H1 (cell line): ENCODE data around the gene PDE1A. TPM values are rescaled to one million over a fixed set of nuclear protein-coding genes. Genes with fewer than 3 reads are reported as not detected.

Source experiments
- CTCF ChIA-PET: fragments of 300-600 bp; sonication (Branson Sonifier 250); formaldehyde crosslinking; loops from one replicate; lab custom pipeline; 2021; ENCODE audit not compliant: partially characterized antibody; lab: Charles Lee
- POLR2A ChIA-PET: fragments of 300-600 bp; sonication (Branson Sonifier 250); formaldehyde crosslinking; loops from one replicate; lab custom pipeline; 2021; ENCODE audit warnings: inconsistent platforms; ENCODE audit not compliant: partially characterized antibody; lab: Charles Lee
- DNase-seq, 2 experiments: peaks; one replicate each; pipeline versions ENCODE4 v3.0.0 to v3.0.0-alpha.2; 2010 to 2022; ENCODE audit warnings: low spot score in 2 of 2, low read depth in 1 of 2, mixed read lengths in 1 of 2
- FAIRE-seq: peaks from 2 replicates; lab custom pipeline; 2011; peaks lifted over from hg19 to GRCh38; lab: Jason Lieb, UNC
- H2AFZ ChIP-seq: 2 replicates; pipeline ENCODE4 v1.8.1; 2012; ENCODE audit warnings: low read length, inconsistent platforms
- H2AK5ac ChIP-seq: 2 replicates; pipeline ENCODE4 v1.6.1; 2013; ENCODE audit warnings: low read depth, low read length
- H2BK120ac ChIP-seq: replicated peaks from 2 replicates; pipeline ENCODE3; 2013; ENCODE audit warnings: low read depth, low read length, inconsistent platforms
- H2BK12ac ChIP-seq: 2 replicates; pipeline ENCODE4 v1.6.1; 2013; ENCODE audit warnings: low read depth, low read length
- H2BK15ac ChIP-seq: 2 replicates; pipeline ENCODE4 v1.6.1; 2013; ENCODE audit warnings: low read length
- H2BK20ac ChIP-seq: 2 replicates; pipeline ENCODE4 v1.6.1; 2013; ENCODE audit warnings: low read length
- H2BK5ac ChIP-seq: 2 replicates; pipeline ENCODE4 v1.6.1; 2013; ENCODE audit warnings: low read depth, low read length
- H3K14ac ChIP-seq: 2 replicates; pipeline ENCODE4 v1.6.1; 2013; ENCODE audit warnings: inconsistent platforms; ENCODE audit not compliant: insufficient read length
- H3K18ac ChIP-seq: 2 replicates; pipeline ENCODE4 v1.6.1; 2013; ENCODE audit warnings: low read length; ENCODE audit errors: extremely low read depth
- H3K23ac ChIP-seq: 2 replicates; pipeline ENCODE4 v1.6.1; 2013; ENCODE audit warnings: inconsistent platforms; ENCODE audit not compliant: insufficient read length
- H3K23me2 ChIP-seq: 2 replicates; pipeline ENCODE4 v1.6.1; 2013; ENCODE audit warnings: low read depth, low read length
- H3K27ac ChIP-seq: 2 replicates; pipeline ENCODE4 v1.6.1; 2011; ENCODE audit warnings: low read depth, low read length, inconsistent platforms
- H3K27me3 ChIP-seq, 4 experiments: replicated peaks in 1 of 4; 1 replicate in 1 of 4; 2 replicates in 3 of 4; pipeline versions ENCODE4 v1.6.1 to v1.8.1; 2011 to 2013; ENCODE audit warnings: low read length in 3 of 4, mild to moderate bottlenecking in 3 of 4, inconsistent platforms in 2 of 4, mixed read lengths in 2 of 4, moderate library complexity in 1 of 4; ENCODE audit not compliant: control insufficient read depth in 3 of 4, insufficient read depth in 3 of 4; ENCODE audit errors: extremely low read depth in 1 of 4
- H3K36me3 ChIP-seq, 4 experiments: 2 replicates each; pipeline versions ENCODE4 v1.6.1 to v1.8.1; 2011 to 2013; ENCODE audit warnings: mild to moderate bottlenecking in 4 of 4, low read length in 3 of 4, moderate library complexity in 2 of 4, control low read depth in 1 of 4, inconsistent platforms in 1 of 4; ENCODE audit not compliant: insufficient read depth in 4 of 4, control insufficient read depth in 2 of 4
- H3K4ac ChIP-seq: replicated peaks from 2 replicates; pipeline ENCODE3; 2013; ENCODE audit warnings: low read length, low read depth, mixed read lengths, inconsistent platforms; ENCODE audit not compliant: insufficient read length
- H3K4me1 ChIP-seq, 4 experiments: replicated peaks in 1 of 4; 1 replicate in 1 of 4; 2 replicates in 3 of 4; pipeline versions ENCODE4 v1.6.1 to v1.8.1; 2011 to 2013; ENCODE audit warnings: low read length in 3 of 4, inconsistent platforms in 2 of 4, mixed read lengths in 1 of 4; ENCODE audit not compliant: insufficient read depth in 4 of 4, control insufficient read depth in 3 of 4
- H3K4me2 ChIP-seq, 2 experiments: 2 replicates each; pipeline versions ENCODE4 v1.6.1 to v1.8.1; 2011 to 2013; ENCODE audit warnings: low read depth in 2 of 2, low read length in 2 of 2, control low read depth in 1 of 2, inconsistent platforms in 1 of 2, mild to moderate bottlenecking in 1 of 2; ENCODE audit not compliant: insufficient read depth in 1 of 2
- H3K4me3 ChIP-seq, 4 experiments: fragments of 200-600, 300-600 bp in 1 of 4; sonication (generic), shearing (Covaris generic), sonication (Bioruptor Twin) in 1 of 4; 2 replicates each; pipeline versions ENCODE4 v1.5.1 to v1.8.1; 2011 to 2016; ENCODE audit warnings: low read length in 4 of 4, low read depth in 3 of 4, control low read depth in 2 of 4, inconsistent platforms in 2 of 4, mild to moderate bottlenecking in 2 of 4, mixed read lengths in 1 of 4, moderate library complexity in 1 of 4; ENCODE audit not compliant: insufficient read depth in 2 of 4; ENCODE audit errors: extremely low read depth in 1 of 4
- H3K56ac ChIP-seq: replicated peaks from 2 replicates; pipeline ENCODE3; 2013; ENCODE audit warnings: low read depth, mild to moderate bottlenecking, mixed read lengths, low read length, inconsistent platforms; ENCODE audit not compliant: insufficient read length
- H3K79me1 ChIP-seq: 2 replicates; pipeline ENCODE4 v1.6.1; 2013; ENCODE audit warnings: low read depth, low read length, control low read depth
- H3K79me2 ChIP-seq, 2 experiments: 2 replicates each; pipeline versions ENCODE4 v1.6.1 to v1.8.1; 2012 to 2013; ENCODE audit warnings: low read length in 2 of 2, mild to moderate bottlenecking in 2 of 2, inconsistent platforms in 1 of 2; ENCODE audit not compliant: insufficient read depth in 2 of 2, control insufficient read depth in 1 of 2
- H3K9ac ChIP-seq, 4 experiments: replicated peaks in 1 of 4; 1 replicate in 1 of 4; 2 replicates in 3 of 4; pipeline versions ENCODE4 v1.6.1 to v1.8.1; 2011 to 2013; ENCODE audit warnings: low read depth in 3 of 4, low read length in 3 of 4, control low read depth in 2 of 4, mild to moderate bottlenecking in 2 of 4, moderate library complexity in 2 of 4, inconsistent platforms in 1 of 4; ENCODE audit errors: extremely low read depth in 1 of 4
- H3K9me3 ChIP-seq, 2 experiments: 2 replicates each; pipeline versions ENCODE4 v1.6.1 to v1.8.1; 2012 to 2013; ENCODE audit warnings: mild to moderate bottlenecking in 2 of 2, moderate library complexity in 2 of 2, control low read depth in 1 of 2, inconsistent platforms in 1 of 2, low read depth in 1 of 2, low read length in 1 of 2, mixed read lengths in 1 of 2; ENCODE audit not compliant: insufficient read depth in 2 of 2
- H4K20me1 ChIP-seq, 2 experiments: replicated peaks in 1 of 2; 2 replicates each; pipeline versions ENCODE3 to v1.8.1; 2011 to 2013; ENCODE audit warnings: inconsistent platforms in 2 of 2, low read length in 2 of 2, mild to moderate bottlenecking in 1 of 2; ENCODE audit not compliant: insufficient read depth in 2 of 2, control insufficient read depth in 1 of 2
- H4K5ac ChIP-seq: 2 replicates; pipeline ENCODE4 v1.6.1; 2013; ENCODE audit warnings: low read length, low read depth, mixed read lengths, inconsistent platforms; ENCODE audit not compliant: insufficient read length
- H4K8ac ChIP-seq: 2 replicates; pipeline ENCODE4 v1.8.0; 2013; ENCODE audit warnings: mild to moderate bottlenecking, moderate library complexity, low read length, inconsistent platforms; ENCODE audit not compliant: insufficient read depth; ENCODE audit errors: extremely low read depth
- H4K91ac ChIP-seq: replicated peaks from 2 replicates; pipeline ENCODE3; 2013; ENCODE audit warnings: low read length, mixed read lengths, inconsistent platforms; ENCODE audit not compliant: insufficient read length
- ASH2L ChIP-seq: fragments of 200-600, 300-600 bp; sonication (generic); IDR thresholded peaks from one replicate; pipeline ENCODE4 v1.7.1; 2017; ENCODE audit warnings: low read length
- BCL11A ChIP-seq, 2 experiments: IDR thresholded peaks; one replicate each; pipeline ENCODE4 v1.6.1; 2011; ENCODE audit warnings: low read depth in 2 of 2, low read length in 2 of 2, mild to moderate bottlenecking in 2 of 2
- CBX5 ChIP-seq: fragments of 300-800, 300-1000 bp; sonication (generic); IDR thresholded peaks from 2 replicates; pipeline ENCODE4 v1.7.1; 2016; ENCODE audit warnings: antibody characterized with exemption, low read length, low read depth
- CHD1 ChIP-seq: IDR thresholded peaks from 2 replicates; pipeline ENCODE4 v1.6.1; 2012; ENCODE audit warnings: low read depth, low read length, improper control_type of control experiment
- EZH2 ChIP-seq: fragments of 200-600 bp; sonication (generic); IDR thresholded peaks from 2 replicates; pipeline ENCODE4 v1.7.1; 2012; ENCODE audit warnings: low read depth, mild to moderate bottlenecking, moderate library complexity, low read length, inconsistent platforms; ENCODE audit not compliant: severe bottlenecking
- GTF2F1 ChIP-seq: IDR thresholded peaks from 2 replicates; pipeline ENCODE4 v1.6.1; 2012; ENCODE audit warnings: low read depth, low read length, improper control_type of control experiment, borderline replicate concordance
- KDM5A ChIP-seq: fragments of 200-600 bp; IDR thresholded peaks from 2 replicates; pipeline ENCODE4 v1.7.1; 2012; ENCODE audit warnings: mild to moderate bottlenecking, low read length, inconsistent platforms, mixed read lengths
- MAFK ChIP-seq: IDR thresholded peaks from 2 replicates; pipeline ENCODE4 v1.6.1; 2012; ENCODE audit warnings: low read depth, mild to moderate bottlenecking, improper control_type of control experiment, low read length
- POLR2AphosphoS5 ChIP-seq: IDR thresholded peaks from 2 replicates; pipeline ENCODE4 v1.6.1; 2011; ENCODE audit warnings: low read depth, low read length
- POU5F1 ChIP-seq: IDR thresholded peaks from 2 replicates; pipeline ENCODE4 v1.6.1; 2011; ENCODE audit warnings: low read depth, mild to moderate bottlenecking, low read length, moderate library complexity
- RBBP5 ChIP-seq: IDR thresholded peaks from 2 replicates; pipeline ENCODE4 v1.7.1; 2012; ENCODE audit warnings: low read depth, mild to moderate bottlenecking, inconsistent platforms, low read length, moderate library complexity, borderline replicate concordance
- SAP30 ChIP-seq: fragments of 300-600 bp; sonication (generic); IDR thresholded peaks from 2 replicates; pipeline ENCODE4 v1.7.1; 2012; ENCODE audit warnings: low read length, moderate library complexity, mild to moderate bottlenecking, inconsistent platforms; ENCODE audit not compliant: insufficient read depth, insufficient replicate concordance
- SP1 ChIP-seq: IDR thresholded peaks from 2 replicates; pipeline ENCODE4 v1.6.1; 2011; ENCODE audit warnings: low read depth, low read length
- TAF1 ChIP-seq: IDR thresholded peaks from 2 replicates; pipeline ENCODE4 v1.6.1; 2011; ENCODE audit warnings: mild to moderate bottlenecking, low read depth, low read length
- TAF7 ChIP-seq: optimal IDR thresholded peaks from 2 replicates; pipeline ENCODE3; 2011; ENCODE audit warnings: low read depth, mild to moderate bottlenecking, inconsistent platforms, low read length, moderate library complexity, borderline replicate concordance
- TEAD4 ChIP-seq: IDR thresholded peaks from 2 replicates; pipeline ENCODE4 v1.6.1; 2012; ENCODE audit warnings: low read depth, low read length, inconsistent platforms, mixed read lengths
- WGBS, 2 experiments: shearing (Covaris generic) in 1 of 2; methylation state at CpG; one replicate each; pipeline versions ENCODE4 v1.1.6 to v1.1.7; 2013 to 2015; ENCODE audit warnings: low lambda C conversion rate in 2 of 2, mixed read lengths in 2 of 2, inconsistent platforms in 1 of 2, low coverage in 1 of 2, missing lambda C conversion rate in 1 of 2; ENCODE audit not compliant: insufficient replicate concordance in 2 of 2, insufficient coverage in 1 of 2, insufficient read length in 1 of 2; ENCODE audit errors: extremely low coverage in 1 of 2, missing lambda C conversion rate in 1 of 2; 5-methylcytosine and 5-hydroxymethylcytosine counted together
- polyA plus RNA-seq, 7 experiments: library from polyadenylated mRNA; depleted of rRNA in 3 of 7; stranded (reverse) in 5 of 7; unstranded in 2 of 7; fragments of >200 nt in 5 of 7; fragments of 200-250 nt in 2 of 7; gene quantifications; 1 replicate in 5 of 7; 2 replicates in 1 of 7; 4 replicates in 1 of 7; pipeline versions ENCODE4 v1.2.1 to v1.2.3, GENCODE V29; 2011 to 2013; ENCODE audit warnings: missing spikeins in 2 of 7, mixed read lengths in 2 of 7
- total RNA-seq: library from RNA; stranded (reverse); fragmentation: NEBNext Ultra II Directional; extraction: Animal tissue kit (Norgen Biotek cat#: 25700); gene quantifications from 2 replicates; pipeline ENCODE4 v1.2.1, GENCODE V29; 2021

The PDE1A gene
- total and polyA plus RNA-seq, 2 of the 8 experiments (the other 6 are each of a cell fraction or from before 2014, with no cell fraction given), result 0.34 TPM; not detected in 1

DNA sequence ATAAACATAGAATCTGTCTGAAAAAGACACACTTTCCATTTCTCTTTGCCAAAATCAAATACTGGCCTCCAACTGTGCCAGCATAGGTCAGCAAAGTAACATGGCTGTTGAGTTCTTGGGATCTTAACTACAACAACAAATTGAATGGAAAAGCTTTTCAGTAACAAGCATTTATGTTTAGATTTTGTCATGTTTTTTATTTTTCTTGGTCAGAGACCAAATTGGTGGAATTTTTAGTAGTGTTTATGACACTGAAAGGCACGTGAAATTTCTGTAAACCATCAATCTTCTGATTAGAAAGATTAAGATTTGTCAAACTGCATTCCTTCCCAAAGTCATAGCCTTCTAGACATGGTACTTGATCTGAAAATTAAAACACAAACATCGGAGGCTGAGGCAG, 77.6 kb downstream of the PDE1A start:
- Histone ChIP-seq H3K4me2 (no peak overlapping the region), H3K18ac (no peak overlapping the region), H3K79me1 (no peaks in the 10 kb centered on the region), H3K23ac (no peak overlapping the region), H2AFZ (no peak overlapping the region), H3K4ac (no peak overlapping the region), H2BK15ac (no peak overlapping the region), H2BK5ac (no peak overlapping the region), H4K8ac (no peak overlapping the region), H4K91ac (no peak overlapping the region), H3K4me3 (no peak overlapping the region), H3K36me3 (no peaks in the 10 kb centered on the region), H2AK5ac (no peak overlapping the region), H3K27ac (no peak overlapping the region), H3K14ac (no peak overlapping the region), H3K79me2 (no peaks in the 10 kb centered on the region), H3K9ac (no peak overlapping the region), H2BK120ac (no peak overlapping the region), H2BK20ac (no peak overlapping the region), H3K23me2 (no peaks in the 10 kb centered on the region), H4K20me1 (no peaks in the 10 kb centered on the region), H4K5ac (no peak overlapping the region), H3K9me3 (no peaks in the 10 kb centered on the region), H3K27me3 (no peaks in the 10 kb centered on the region), H3K56ac (no peak overlapping the region), H3K4me1 (peaks cover 0 to 2% (median 0%) of the 10 kb centered on the region in 4 experiments; a peak in 1 of 7 replicates), H2BK12ac (no peak overlapping the region)
- DNase-seq (no peak), FAIRE-seq (no peak)
- CTCF ChIA-PET, result no interaction called here
- 88% methylated on average over 2 of the region's 2 CpGs; no CpG with 5 or more reads in 1 of the 2 experiments for WGBS, 2 experiments
- POLR2A ChIA-PET, result no interaction called here
- TF ChIP-seq ASH2L, result no peak
- TF ChIP-seq RBBP5, result no peak
- TF ChIP-seq BCL11A (IDR thresholded peaks at IDR 0.05; ENCODE audit: low read depth in 2 of 2, low read length in 2 of 2), result no peak
- no peak for TF ChIP-seq SAP30
- no peak for TF ChIP-seq POLR2AphosphoS5
- TF ChIP-seq CHD1, result no peak
- no peak for TF ChIP-seq CBX5
- TF ChIP-seq MAFK, result no peak
- TF ChIP-seq TAF1, result no peak
- no peak for TF ChIP-seq TEAD4
- TF ChIP-seq SP1, result no peak
- no peak for TF ChIP-seq GTF2F1
- no peak for TF ChIP-seq TAF7
- no peak for TF ChIP-seq EZH2
- no peak for TF ChIP-seq KDM5A
- no peak for TF ChIP-seq POU5F1
